Measurements from ENCODE around the gene PPP6R2. TPM values are rescaled to one million over a fixed set of nuclear protein-coding genes. Genes with fewer than 3 reads are reported as not detected.

Gene PPP6R2
- total and polyA plus RNA-seq, 4 donors: 35.2 to 70.0 (median 46.6) TPM

DNA sequence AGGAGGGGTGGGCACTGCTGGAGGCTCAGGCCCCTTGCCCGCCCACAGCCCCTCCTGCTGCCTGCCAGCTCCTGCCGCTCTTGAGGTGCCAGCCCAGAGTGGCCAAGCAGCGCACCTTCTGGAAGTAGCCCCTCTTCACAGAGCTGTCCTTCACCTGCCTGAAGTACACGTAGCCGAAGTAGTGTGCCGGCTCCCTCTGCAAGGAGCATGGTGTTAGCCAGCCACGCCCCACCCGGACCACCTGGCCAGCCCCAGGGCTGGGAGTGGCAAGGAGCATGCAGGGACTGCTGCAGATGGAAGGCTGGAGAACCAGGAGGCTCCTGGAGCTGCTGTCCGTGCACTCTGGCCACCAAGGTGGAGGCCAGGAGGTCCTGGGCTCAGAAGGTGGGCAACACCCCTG, 25.9 kb upstream of the PPP6R2 start:
- no peak for DNase-seq

DNA sequence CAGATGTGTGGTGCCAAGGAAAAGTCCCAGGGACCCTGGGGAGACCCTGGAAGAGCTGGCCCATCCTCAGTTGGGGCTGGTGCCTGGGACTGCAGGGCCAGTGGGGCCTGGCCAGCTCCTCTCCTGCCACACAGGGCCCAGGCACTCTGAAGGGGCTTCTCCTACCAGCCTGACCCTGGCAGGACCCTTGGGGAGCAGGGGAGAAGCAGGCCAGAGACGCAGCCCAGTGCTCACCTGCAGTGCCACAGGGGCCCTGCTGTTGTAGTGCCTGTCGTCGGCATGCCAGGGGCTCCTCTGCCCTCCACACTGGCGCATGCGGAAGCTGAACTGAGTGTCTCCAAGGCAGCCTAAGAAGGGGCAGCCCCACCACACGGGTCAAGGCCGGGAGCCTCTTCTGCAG, 25.5 kb upstream of the PPP6R2 start:
- DNase-seq: no peak
- H3K4me3 ChIP-seq: no peak overlapping the region
- H3K36me3 ChIP-seq (ENCODE audit: control insufficient read depth in 4 of 4, insufficient read depth in 4 of 4, low read length in 4 of 4): peaks cover 0 to 2% (median 0%) of the 10 kb centered on the region in 4 donors
- 94 to 98% methylated on average over 7 of the region's 7 CpGs for WGBS, 2 donors
- peaks cover 0 to 14% (median 0%) of the 10 kb centered on the region in 5 donors for H3K4me1 ChIP-seq (ENCODE audit: control insufficient read depth in 5 of 5, insufficient read depth in 5 of 5, low read length in 5 of 5)
- no peak overlapping the region for H3K27ac ChIP-seq (ENCODE audit: low read depth in 1 of 2, low read length in 1 of 2)
- TF ChIP-seq, protein P1, sequence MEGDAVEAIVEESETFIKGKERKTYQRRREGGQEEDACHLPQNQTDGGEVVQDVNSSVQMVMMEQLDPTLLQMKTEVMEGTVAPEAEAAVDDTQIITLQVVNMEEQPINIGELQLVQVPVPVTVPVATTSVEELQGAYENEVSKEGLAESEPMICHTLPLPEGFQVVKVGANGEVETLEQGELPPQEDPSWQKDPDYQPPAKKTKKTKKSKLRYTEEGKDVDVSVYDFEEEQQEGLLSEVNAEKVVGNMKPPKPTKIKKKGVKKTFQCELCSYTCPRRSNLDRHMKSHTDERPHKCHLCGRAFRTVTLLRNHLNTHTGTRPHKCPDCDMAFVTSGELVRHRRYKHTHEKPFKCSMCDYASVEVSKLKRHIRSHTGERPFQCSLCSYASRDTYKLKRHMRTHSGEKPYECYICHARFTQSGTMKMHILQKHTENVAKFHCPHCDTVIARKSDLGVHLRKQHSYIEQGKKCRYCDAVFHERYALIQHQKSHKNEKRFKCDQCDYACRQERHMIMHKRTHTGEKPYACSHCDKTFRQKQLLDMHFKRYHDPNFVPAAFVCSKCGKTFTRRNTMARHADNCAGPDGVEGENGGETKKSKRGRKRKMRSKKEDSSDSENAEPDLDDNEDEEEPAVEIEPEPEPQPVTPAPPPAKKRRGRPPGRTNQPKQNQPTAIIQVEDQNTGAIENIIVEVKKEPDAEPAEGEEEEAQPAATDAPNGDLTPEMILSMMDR (IDR thresholded peaks at IDR 0.05; ENCODE audit: control extremely low read depth, extremely low read depth): no peak
- no peaks in the 10 kb centered on the region for H3K9me3 ChIP-seq (ENCODE audit: control insufficient read depth in 4 of 4, insufficient read depth in 3 of 4, low read length in 3 of 4)
- H3K9ac ChIP-seq (ENCODE audit: insufficient read depth in 1 of 2, low read length in 2 of 2): no peak overlapping the region
- no peaks in the 10 kb centered on the region for H3K27me3 ChIP-seq (ENCODE audit: control insufficient read depth in 3 of 3, insufficient read depth in 3 of 3, low read length in 2 of 3)
- ATAC-seq (ENCODE audit: insufficient read depth, low FRiP score): no peak

More for the DNA sequence above, 25.9 kb upstream of the PPP6R2 start:
- Histone ChIP-seq H3K36me3 (ENCODE audit: control insufficient read depth in 4 of 4, insufficient read depth in 4 of 4, low read length in 4 of 4) (peaks cover 0 to 2% (median 0%) of the 10 kb centered on the region in 4 donors), H3K9me3 (ENCODE audit: control insufficient read depth in 4 of 4, insufficient read depth in 3 of 4, low read length in 3 of 4) (no peaks in the 10 kb centered on the region), H3K27me3 (ENCODE audit: control insufficient read depth in 3 of 3, insufficient read depth in 3 of 3, low read length in 2 of 3) (no peaks in the 10 kb centered on the region), H3K9ac (ENCODE audit: insufficient read depth in 1 of 2, low read length in 2 of 2) (no peak overlapping the region), H3K4me3 (no peak overlapping the region), H3K4me1 (ENCODE audit: control insufficient read depth in 5 of 5, insufficient read depth in 5 of 5, low read length in 5 of 5) (peaks cover 0 to 14% (median 0%) of the 10 kb centered on the region in 5 donors), H3K27ac (ENCODE audit: low read depth in 1 of 2, low read length in 1 of 2) (no peak overlapping the region)
- TF ChIP-seq, protein P1 (IDR thresholded peaks at IDR 0.05; ENCODE audit: control extremely low read depth, extremely low read depth): no peak
- ATAC-seq (ENCODE audit: insufficient read depth, low FRiP score): no peak
- WGBS, 2 donors: 90 to 92% methylated on average over 9 of the region's 9 CpGs

DNA sequence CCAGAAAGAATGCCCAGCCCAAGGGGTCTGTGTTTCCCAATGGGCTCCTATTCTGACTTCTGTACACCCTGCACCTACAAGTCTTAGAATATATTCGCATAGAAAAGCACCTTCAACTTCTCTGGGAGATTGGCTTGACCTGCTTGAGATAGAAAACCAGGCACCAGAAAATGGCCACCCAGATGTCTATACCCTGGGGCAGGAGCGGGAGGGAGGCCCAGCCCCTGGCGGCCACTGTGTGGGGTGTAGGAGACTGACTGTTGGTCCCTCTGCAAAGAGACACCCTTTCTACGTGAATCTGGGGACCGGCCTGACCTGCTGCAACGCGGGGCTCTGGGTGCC, 24.8 kb upstream of the PPP6R2 start:
- TF ChIP-seq, protein P1 (IDR thresholded peaks at IDR 0.05; ENCODE audit: control extremely low read depth, extremely low read depth): no peak
- ATAC-seq (ENCODE audit: insufficient read depth, low FRiP score) (no peak), DNase-seq (no peak)
- WGBS, 2 donors: 87 to 90% methylated on average over 7 of the region's 7 CpGs
- H3K36me3 ChIP-seq (ENCODE audit: control insufficient read depth in 4 of 4, insufficient read depth in 4 of 4, low read length in 4 of 4): peaks cover 0 to 2% (median 0%) of the 10 kb centered on the region in 4 donors
- H3K27ac ChIP-seq (ENCODE audit: low read depth in 1 of 2, low read length in 1 of 2): no peak overlapping the region
- H3K4me3 ChIP-seq: no peak overlapping the region
- H3K9me3 ChIP-seq (ENCODE audit: control insufficient read depth in 4 of 4, insufficient read depth in 3 of 4, low read length in 3 of 4): no peaks in the 10 kb centered on the region
- H3K9ac ChIP-seq (ENCODE audit: insufficient read depth in 1 of 2, low read length in 2 of 2): no peak overlapping the region
- H3K4me1 ChIP-seq (ENCODE audit: control insufficient read depth in 5 of 5, insufficient read depth in 5 of 5, low read length in 5 of 5): peaks cover 0 to 14% (median 0%) of the 10 kb centered on the region in 5 donors
- no peaks in the 10 kb centered on the region for H3K27me3 ChIP-seq (ENCODE audit: control insufficient read depth in 3 of 3, insufficient read depth in 3 of 3, low read length in 2 of 3)
